Measurements from ENCODE around the gene CARD8.
"Not testable (repeated sequence)": the region's sequence is repeated elsewhere in the genome, so short reads cannot be mapped to it uniquely, and the experiment has no call there.

DNA sequence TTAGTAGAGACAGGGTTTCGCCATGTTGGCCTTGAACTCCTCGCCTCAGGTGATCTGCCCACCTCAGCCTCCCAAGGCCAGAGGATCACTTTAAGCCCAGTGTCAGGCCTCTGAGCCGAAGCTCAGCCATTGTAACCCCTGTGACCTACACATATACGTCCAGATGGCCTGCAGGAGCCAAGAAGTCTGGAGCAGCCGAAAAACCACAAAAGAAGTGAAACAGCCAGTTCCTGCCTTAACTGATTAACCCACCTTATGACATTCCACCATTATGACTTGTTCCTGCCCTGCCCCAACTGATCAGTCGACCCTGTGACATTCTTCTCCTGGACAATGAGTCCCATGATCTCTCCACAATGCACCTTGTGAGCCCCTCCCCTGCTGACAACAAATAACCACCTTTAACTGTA lies 13.9 kb upstream of the CARD8 start:
- TF ChIP-seq POLR2A (IDR thresholded peaks at IDR 0.05), result not testable (repeated sequence)
- TF ChIP-seq, protein P1, sequence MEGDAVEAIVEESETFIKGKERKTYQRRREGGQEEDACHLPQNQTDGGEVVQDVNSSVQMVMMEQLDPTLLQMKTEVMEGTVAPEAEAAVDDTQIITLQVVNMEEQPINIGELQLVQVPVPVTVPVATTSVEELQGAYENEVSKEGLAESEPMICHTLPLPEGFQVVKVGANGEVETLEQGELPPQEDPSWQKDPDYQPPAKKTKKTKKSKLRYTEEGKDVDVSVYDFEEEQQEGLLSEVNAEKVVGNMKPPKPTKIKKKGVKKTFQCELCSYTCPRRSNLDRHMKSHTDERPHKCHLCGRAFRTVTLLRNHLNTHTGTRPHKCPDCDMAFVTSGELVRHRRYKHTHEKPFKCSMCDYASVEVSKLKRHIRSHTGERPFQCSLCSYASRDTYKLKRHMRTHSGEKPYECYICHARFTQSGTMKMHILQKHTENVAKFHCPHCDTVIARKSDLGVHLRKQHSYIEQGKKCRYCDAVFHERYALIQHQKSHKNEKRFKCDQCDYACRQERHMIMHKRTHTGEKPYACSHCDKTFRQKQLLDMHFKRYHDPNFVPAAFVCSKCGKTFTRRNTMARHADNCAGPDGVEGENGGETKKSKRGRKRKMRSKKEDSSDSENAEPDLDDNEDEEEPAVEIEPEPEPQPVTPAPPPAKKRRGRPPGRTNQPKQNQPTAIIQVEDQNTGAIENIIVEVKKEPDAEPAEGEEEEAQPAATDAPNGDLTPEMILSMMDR (IDR thresholded peaks at IDR 0.05), result not testable (repeated sequence)
